ENCODE measurements around the gene OR2T2. TPM values are rescaled to one million over a fixed set of nuclear protein-coding genes. Genes with fewer than 3 reads are reported as not detected.
"Not testable (repeated sequence)": the region's sequence is repeated elsewhere in the genome, so short reads cannot be mapped to it uniquely, and the experiment has no call there.

The OR2T2 gene, protein sequence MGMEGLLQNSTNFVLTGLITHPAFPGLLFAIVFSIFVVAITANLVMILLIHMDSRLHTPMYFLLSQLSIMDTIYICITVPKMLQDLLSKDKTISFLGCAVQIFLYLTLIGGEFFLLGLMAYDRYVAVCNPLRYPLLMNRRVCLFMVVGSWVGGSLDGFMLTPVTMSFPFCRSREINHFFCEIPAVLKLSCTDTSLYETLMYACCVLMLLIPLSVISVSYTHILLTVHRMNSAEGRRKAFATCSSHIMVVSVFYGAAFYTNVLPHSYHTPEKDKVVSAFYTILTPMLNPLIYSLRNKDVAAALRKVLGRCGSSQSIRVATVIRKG
- not detected for total RNA-seq

DNA sequence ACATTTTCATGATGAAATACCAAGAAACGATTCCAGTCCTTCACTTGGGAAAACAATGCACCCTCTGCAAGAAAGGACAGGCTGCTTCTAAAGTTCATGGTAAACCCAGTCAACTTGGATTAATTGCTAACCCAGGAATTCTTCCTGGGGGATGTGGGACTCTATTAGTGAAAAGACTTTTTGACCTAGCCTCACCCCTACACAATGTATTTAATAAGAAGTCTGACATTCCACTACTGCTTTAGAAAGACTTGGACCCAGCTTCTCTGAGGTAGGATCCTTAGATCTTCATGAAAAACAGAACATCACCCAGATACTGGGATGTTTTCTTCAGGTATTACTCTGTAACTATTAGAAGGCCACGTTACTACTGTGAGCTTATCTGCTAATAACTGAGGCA is at the start of gene OR2T2:
Gene OR2T2 (plus strand): TSS at position 239 of the 400 bp plus-strand sequence. CDS start 7,161 bp downstream, outside the sequence.
- H3K4me3 Mint-ChIP-seq; H3K27me3 Mint-ChIP-seq; H3K27ac Mint-ChIP-seq; H3K36me3 Mint-ChIP-seq (ENCODE audit: low read depth); POLR2A ChIA-PET; H3K9me3 Mint-ChIP-seq; DNase-seq; CTCF ChIA-PET; H3K4me1 Mint-ChIP-seq: not testable (repeated sequence)

DNA sequence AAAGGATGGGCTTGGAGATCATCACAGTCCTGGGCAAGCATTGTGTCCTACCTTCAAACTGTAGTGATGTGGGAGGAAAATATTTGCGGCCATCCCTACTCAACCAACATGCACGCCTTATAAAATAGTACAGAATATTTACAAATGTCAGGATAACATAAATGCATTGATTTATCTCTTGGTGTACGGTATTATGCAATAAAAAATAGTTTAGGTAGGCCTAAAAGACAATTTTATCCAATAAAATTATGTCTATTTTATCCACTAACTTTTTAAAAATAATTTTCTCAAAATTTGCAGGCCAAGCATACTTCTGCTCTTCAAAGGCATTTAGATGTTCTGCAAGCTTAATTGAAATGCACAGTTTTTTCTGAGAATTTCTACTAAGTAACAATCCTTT is 42.7 kb upstream of the OR2T2 start, which contains the start of gene OR2T1:
Gene OR2T1 (plus strand): TSS at position 301 of the 400 bp plus-strand sequence. CDS start 3,100 bp downstream, outside the sequence.
- ChIA-PET POLR2A (no interaction called here), CTCF (no interaction called here)
- H3K36me3 Mint-ChIP-seq (ENCODE audit: low read depth): no peaks in the 10 kb centered on the region
- peaks cover 3% of the 10 kb centered on the region for H3K4me1 Mint-ChIP-seq
- peaks cover 3% of the 10 kb centered on the region for H3K9me3 Mint-ChIP-seq
- no peak for DNase-seq
- H3K4me3 Mint-ChIP-seq: no peak within 1 kb of the TSS
- H3K27ac Mint-ChIP-seq: no peak within 1 kb of the TSS
- no peaks in the 10 kb centered on the region for H3K27me3 Mint-ChIP-seq

DNA sequence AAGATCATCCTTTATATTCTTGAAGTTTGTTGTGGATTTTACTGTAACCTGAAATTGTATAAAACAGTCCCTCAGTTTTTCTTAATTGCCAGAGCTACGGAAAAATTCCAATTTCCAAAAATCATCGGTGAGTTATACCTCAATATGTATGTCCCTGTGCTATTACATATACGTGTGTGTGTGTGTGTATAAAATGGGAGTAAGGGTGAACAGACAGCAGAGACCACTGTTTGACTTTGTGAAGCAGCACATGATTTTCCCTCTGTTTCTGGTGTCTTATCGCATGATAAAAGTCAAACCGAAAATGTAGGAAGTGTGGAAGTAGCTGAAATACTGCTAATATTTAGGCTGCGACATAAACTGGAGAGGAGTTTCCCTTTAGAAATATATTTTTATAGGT is 41.4 kb upstream of the OR2T2 start:
- no peak overlapping the region for H3K4me3 Mint-ChIP-seq
- no peak for DNase-seq
- ChIA-PET POLR2A (no interaction called here), CTCF (interaction anchor here (1.1 to 1.6 kb wide), 4 partner anchors 217 to 422 kb away, joined by 3 to 6 read pairs (median 4); partner anchors contain the start of gene SH3BP5L)
- H3K4me1 Mint-ChIP-seq: peaks cover 3% of the 10 kb centered on the region
- H3K27me3 Mint-ChIP-seq: no peaks in the 10 kb centered on the region
- H3K36me3 Mint-ChIP-seq (ENCODE audit: low read depth): no peaks in the 10 kb centered on the region
- peaks cover 3% of the 10 kb centered on the region for H3K9me3 Mint-ChIP-seq
- no peak overlapping the region for H3K27ac Mint-ChIP-seq

DNA sequence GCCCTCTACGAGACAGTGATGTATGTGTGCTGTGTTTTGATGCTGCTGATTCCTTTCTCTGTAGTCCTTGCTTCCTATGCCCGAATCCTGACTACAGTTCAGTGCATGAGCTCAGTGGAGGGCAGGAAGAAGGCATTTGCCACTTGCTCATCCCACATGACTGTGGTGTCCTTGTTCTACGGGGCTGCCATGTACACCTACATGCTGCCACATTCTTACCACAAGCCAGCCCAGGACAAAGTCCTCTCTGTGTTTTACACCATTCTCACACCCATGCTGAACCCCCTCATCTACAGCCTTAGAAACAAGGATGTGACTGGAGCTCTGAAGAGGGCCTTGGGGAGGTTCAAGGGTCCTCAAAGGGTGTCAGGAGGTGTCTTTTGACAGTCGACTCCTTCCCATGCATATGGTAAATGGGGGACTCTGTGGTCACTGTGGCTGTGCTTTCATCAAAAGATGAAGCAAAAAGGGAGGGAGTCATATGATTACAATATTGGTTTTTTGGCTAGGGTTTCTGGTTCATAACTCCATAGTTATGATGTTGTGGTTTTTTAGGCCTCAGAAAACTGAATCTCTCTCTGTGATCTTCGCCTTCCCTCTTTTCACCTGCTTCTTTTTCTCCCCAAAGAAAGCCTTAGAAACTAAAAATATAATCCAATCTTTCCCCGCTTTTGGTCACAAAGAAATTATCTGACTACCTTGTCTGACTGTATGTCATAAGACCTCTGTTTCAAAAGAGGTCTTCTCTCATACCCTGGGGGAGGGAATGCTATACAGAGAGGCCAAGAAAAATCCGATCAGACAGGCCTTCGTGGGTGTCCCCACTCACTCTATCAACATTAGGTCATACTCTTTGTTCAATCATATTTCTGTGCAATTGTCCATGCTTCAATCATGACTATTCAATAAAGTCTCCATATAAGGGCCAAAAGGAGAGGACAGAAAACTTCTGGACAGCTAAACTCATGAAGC is 38.4 kb upstream of the OR2T2 start:
- POLR2A ChIA-PET: no interaction called here
- CTCF ChIA-PET: no interaction called here
- peaks cover 10% of the 10 kb centered on the region for H3K9me3 Mint-ChIP-seq
- no peak for DNase-seq
- H3K4me1 Mint-ChIP-seq: peaks cover 3% of the 10 kb centered on the region
- H3K27me3 Mint-ChIP-seq: no peaks in the 10 kb centered on the region
- no peaks in the 10 kb centered on the region for H3K36me3 Mint-ChIP-seq (ENCODE audit: low read depth)
- H3K27ac Mint-ChIP-seq: no peak overlapping the region
- no peak overlapping the region for H3K4me3 Mint-ChIP-seq

DNA sequence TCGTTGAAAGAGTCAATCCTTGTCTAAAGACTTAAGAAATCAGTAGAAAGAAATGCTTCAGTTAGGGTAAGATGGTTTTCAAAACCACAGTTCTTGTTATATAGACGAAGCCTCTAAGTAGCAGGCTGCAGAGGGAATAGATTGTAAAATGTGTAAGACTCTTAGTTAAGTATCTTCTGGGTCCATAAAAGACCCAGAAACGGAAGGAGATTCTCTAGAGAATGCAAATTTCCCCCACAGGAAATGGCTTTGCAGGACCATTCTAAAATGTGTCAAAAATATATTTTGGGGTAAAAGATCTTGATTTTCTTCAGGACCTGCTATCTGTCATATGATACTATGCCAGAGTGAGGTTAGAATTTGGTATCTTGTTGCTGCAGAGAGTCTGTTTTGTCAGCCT is 29.2 kb upstream of the OR2T2 start:
- DNase-seq: no peak
- POLR2A ChIA-PET: no interaction called here
- H3K27me3 Mint-ChIP-seq: no peaks in the 10 kb centered on the region
- no peak overlapping the region for H3K4me3 Mint-ChIP-seq
- no peak overlapping the region for H3K27ac Mint-ChIP-seq
- H3K36me3 Mint-ChIP-seq (ENCODE audit: low read depth): no peaks in the 10 kb centered on the region
- no peaks in the 10 kb centered on the region for H3K4me1 Mint-ChIP-seq
- CTCF ChIA-PET: no interaction called here
- H3K9me3 Mint-ChIP-seq: peaks cover 18% of the 10 kb centered on the region

DNA sequence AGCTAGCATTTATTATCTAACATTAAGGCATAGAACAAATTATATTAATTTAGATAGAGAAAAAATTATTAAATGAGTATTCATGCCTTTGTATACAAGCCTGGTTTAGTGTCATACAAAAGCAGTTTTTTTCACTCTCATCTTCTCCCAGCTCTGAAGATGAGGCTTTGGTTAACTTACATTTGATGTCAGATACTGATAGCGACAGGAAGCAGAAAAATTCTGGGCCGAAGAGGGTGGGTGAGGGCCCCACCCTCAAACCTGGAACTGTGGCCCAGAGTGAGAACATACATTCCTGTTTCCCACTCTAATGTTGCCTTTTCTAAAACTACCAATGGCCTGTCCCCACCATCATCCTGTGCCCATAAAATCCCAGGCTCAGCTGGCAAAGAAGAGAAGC is 27.6 kb upstream of the OR2T2 start:
- Mint-ChIP-seq H3K27me3 (no peaks in the 10 kb centered on the region), H3K27ac (no peak overlapping the region), H3K4me1 (no peaks in the 10 kb centered on the region), H3K36me3 (ENCODE audit: low read depth) (no peaks in the 10 kb centered on the region), H3K4me3 (no peak overlapping the region), H3K9me3 (peaks cover 21% of the 10 kb centered on the region)
- ChIA-PET CTCF (no interaction called here), POLR2A (no interaction called here)
- DNase-seq: no peak

DNA sequence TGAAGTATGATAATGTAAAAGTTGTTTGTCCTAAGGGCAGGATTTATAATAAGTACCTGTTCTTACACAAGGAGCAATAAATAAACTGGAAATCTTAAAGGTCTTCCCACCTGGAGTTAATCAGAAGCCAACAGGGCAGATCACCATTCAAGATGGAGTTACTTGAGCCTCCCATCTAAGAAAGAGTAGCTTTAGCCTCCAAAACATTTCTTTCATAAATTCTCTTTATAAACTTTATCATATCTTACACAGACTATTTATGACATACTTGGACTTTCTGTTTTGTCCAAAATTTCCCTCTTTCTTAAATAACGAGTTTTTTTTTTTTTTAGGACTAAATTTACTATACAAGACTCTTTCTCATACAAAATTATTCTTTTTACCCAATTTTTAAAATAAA is 24.1 kb upstream of the OR2T2 start:
- POLR2A ChIA-PET: no interaction called here
- H3K27me3 Mint-ChIP-seq: no peaks in the 10 kb centered on the region
- H3K36me3 Mint-ChIP-seq (ENCODE audit: low read depth): no peaks in the 10 kb centered on the region
- CTCF ChIA-PET: no interaction called here
- H3K4me1 Mint-ChIP-seq: no peaks in the 10 kb centered on the region
- H3K27ac Mint-ChIP-seq: no peak overlapping the region
- no peak for DNase-seq
- H3K9me3 Mint-ChIP-seq: peaks cover 22% of the 10 kb centered on the region
- H3K4me3 Mint-ChIP-seq: no peak overlapping the region

DNA sequence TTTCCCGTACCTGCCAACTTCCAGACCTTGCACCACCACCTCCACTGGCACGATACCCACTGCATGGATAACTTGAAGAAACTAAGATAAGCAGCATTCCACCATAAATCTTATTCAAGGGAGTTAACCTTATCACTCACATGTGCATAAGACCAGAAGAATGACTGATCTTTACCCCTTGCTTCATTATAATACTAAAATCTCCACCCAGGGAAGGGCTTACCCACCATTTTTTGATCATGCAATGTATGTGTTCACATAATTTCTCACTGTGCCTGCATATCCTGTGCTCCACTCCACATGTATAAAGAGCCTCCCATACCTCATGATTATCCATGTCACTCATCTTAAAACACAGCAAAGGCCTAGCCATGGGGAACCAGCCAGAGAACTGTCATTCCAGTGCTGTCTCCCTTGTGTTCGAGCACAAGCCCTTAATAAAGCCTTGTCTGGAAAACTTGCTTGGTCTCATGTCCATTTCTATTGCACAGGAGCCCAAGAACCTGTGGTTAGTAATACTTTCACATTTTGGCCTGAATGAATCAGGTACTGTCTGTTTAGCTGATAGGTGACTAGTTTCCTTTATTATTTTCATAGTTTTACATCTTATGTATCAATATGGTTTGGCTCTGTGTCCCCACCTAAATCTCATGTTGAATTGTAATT is 17.8 kb upstream of the OR2T2 start:
- H3K9me3 Mint-ChIP-seq; POLR2A ChIA-PET; H3K27ac Mint-ChIP-seq; H3K4me3 Mint-ChIP-seq; CTCF ChIA-PET; H3K4me1 Mint-ChIP-seq; DNase-seq; H3K36me3 Mint-ChIP-seq (ENCODE audit: low read depth); H3K27me3 Mint-ChIP-seq: not testable (repeated sequence)

DNA sequence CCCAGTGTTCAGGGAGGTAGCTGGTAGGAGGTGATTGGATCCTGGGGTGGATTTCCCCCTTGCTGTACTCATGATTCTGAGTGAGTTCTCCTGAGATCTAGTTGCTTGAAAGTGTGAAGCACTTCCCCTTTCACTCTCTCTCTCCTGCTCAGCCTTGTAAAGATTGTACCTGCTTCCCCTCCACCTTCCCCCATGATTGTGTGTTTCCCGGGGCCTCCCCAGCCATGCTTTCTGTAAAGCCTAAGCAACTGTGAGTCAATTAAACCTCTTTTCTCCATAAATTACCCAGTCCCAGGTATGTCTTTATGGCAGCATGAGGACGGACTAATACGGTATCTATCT is 17.3 kb upstream of the OR2T2 start:
- CTCF ChIA-PET: not testable (repeated sequence)

DNA sequence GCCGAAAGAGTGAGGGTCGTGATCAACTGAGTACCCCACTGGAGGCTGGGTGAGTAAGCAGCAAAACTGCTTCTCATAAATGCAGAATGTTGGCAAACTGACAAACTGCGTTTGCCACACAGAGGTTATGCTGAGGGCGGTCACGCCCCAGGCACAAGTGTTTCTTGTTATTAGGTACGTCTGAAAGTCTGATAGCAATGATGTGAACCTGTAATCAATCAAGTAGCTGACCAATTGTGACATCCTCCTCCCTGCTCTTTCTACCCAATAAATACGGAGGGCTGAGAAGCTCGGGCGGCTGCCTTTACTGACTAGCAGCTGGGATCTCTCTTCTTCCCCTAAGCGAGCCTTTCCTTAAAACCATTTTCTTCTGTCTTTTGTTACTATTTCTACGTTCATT is 13.8 kb upstream of the OR2T2 start:
- H3K9me3 Mint-ChIP-seq; DNase-seq; H3K36me3 Mint-ChIP-seq (ENCODE audit: low read depth); H3K4me1 Mint-ChIP-seq; POLR2A ChIA-PET; H3K27me3 Mint-ChIP-seq; CTCF ChIA-PET; H3K4me3 Mint-ChIP-seq; H3K27ac Mint-ChIP-seq: not testable (repeated sequence)

More for the DNA sequence above, 17.3 kb upstream of the OR2T2 start:
- DNase-seq; POLR2A ChIA-PET; H3K4me3 Mint-ChIP-seq; H3K9me3 Mint-ChIP-seq; H3K4me1 Mint-ChIP-seq; H3K27me3 Mint-ChIP-seq; H3K36me3 Mint-ChIP-seq (ENCODE audit: low read depth); H3K27ac Mint-ChIP-seq: not testable (repeated sequence)

DNA sequence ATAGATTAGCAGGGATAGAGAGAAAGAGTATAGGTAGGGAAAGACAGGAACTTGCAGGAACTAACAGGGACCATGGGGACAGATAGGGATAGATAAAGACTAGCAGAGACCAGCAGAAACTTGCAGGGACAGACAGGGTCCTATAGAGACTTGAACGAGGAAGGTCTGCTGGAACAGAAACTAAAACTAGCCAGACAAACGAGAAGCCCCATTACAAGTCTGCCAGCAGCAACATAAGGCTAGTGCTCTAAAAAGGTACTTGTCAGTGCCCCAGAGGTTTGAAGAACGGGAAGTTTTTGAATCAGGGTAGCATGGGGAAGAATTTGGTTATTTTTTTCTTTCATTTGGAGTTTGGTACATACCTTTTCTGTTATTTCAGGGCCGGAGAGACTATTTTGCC is 13.2 kb upstream of the OR2T2 start:
- H3K36me3 Mint-ChIP-seq (ENCODE audit: low read depth); H3K4me1 Mint-ChIP-seq; CTCF ChIA-PET; POLR2A ChIA-PET; H3K27ac Mint-ChIP-seq; H3K4me3 Mint-ChIP-seq; DNase-seq; H3K9me3 Mint-ChIP-seq; H3K27me3 Mint-ChIP-seq: not testable (repeated sequence)

DNA sequence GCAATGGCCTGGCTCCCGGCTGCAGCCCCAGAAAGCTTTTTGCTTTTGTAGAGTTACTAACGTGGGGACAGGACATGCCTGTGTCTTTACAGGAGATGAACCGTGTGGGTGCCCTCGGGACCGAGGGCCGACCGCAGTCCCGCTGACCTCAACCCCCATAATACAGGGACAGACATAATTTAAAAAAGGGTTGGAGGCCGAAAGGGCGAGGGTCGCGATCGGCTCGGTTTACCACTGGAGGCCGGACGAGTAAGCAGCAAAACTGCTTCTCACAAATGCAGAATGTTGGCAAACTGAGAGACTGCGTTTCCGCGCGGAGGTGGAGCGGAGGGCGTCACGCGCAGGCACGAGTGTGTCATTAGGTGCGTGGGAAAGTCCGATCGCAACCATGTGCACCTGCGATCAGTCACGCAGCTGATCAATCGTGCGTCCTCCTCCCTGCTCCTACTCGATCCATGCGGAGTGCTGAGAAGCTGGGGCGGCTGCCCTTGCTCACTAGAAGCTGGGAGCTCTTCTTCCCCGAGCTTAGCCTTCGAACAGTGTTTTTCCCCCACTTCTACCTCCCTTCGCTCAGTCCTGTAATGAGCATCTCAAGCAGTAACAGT is 11.5 kb upstream of the OR2T2 start:
- POLR2A ChIA-PET; H3K4me3 Mint-ChIP-seq; H3K4me1 Mint-ChIP-seq; CTCF ChIA-PET; H3K9me3 Mint-ChIP-seq; DNase-seq; H3K36me3 Mint-ChIP-seq (ENCODE audit: low read depth); H3K27ac Mint-ChIP-seq; H3K27me3 Mint-ChIP-seq: not testable (repeated sequence)

DNA sequence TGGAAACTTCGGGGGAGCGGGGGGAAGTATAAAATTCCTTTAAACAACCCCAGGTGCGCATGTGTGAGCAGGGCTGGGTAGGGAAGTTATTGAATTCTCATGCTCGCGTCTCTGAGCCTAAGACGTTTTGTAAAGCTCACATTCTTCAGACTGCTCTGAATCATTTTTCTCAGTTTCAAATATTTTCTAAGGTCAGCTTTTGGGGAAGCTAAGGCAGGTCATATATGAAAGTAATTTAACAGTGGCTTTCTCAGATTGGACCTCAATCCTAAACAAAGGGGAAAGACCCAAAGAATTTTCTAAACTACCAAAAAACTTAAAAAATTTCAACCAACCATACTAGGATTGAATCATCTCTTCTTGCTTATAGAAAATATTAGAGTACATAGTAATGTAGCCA is 10.5 kb upstream of the OR2T2 start:
- H3K4me1 Mint-ChIP-seq; H3K4me3 Mint-ChIP-seq; H3K9me3 Mint-ChIP-seq; H3K27me3 Mint-ChIP-seq; H3K27ac Mint-ChIP-seq; H3K36me3 Mint-ChIP-seq (ENCODE audit: low read depth); DNase-seq; POLR2A ChIA-PET; CTCF ChIA-PET: not testable (repeated sequence)
